Gastroesophageal sphincter (tissue), 4 donors: ENCODE measurements around the gene ANKHD1. TPM values are rescaled to one million over a fixed set of nuclear protein-coding genes. Genes with fewer than 3 reads are reported as not detected.

Experiments
- ATAC-seq: fragments of 150-250 bp; one replicate; pipeline ENCODE4 v1.9.1; 2016; ENCODE audit warnings: mild to moderate bottlenecking, moderate library complexity
- H3K27ac ChIP-seq, 4 donors: fragments of 200-600 bp; sonication (generic) in 3 of 4; 1 replicate in 3 of 4; 2 replicates in 1 of 4; pipeline ENCODE4 v1.5.1; 2016 to 2019
- H3K27me3 ChIP-seq: fragments of 200-600 bp; sonication (generic); one replicate; pipeline ENCODE4 v1.5.1; 2019
- H3K36me3 ChIP-seq, 2 donors: fragments of 200-600 bp; sonication (generic); one replicate each; pipeline ENCODE4 v1.5.1; 2019; ENCODE audit warnings: control low read depth in 1 of 2
- H3K4me1 ChIP-seq, 3 donors: fragments of 200-600 bp; sonication (generic); 1 replicate in 2 of 3; 2 replicates in 1 of 3; pipeline ENCODE4 v1.5.1; 2016 to 2019; ENCODE audit warnings: control low read depth in 2 of 3
- H3K4me3 ChIP-seq, 2 donors: fragments of 200-600 bp; sonication (generic); one replicate each; pipeline ENCODE4 v1.5.1; 2019; ENCODE audit warnings: mild to moderate bottlenecking in 1 of 2, moderate library complexity in 1 of 2
- H3K9me3 ChIP-seq, 3 donors: fragments of 200-600 bp; sonication (generic); one replicate each; pipeline ENCODE4 v1.5.1; 2017 to 2019; ENCODE audit warnings: control low read depth in 2 of 3
- CTCF ChIP-seq, 4 experiments: fragments of 200-600 bp in 2 of 4; fragments of 450-650 bp in 2 of 4; sonication (generic) in 1 of 4; IDR thresholded peaks; one replicate each; pipeline ENCODE4 v1.5.1; 2017 to 2019; ENCODE audit warnings: antibody characterized with exemption in 4 of 4, mild to moderate bottlenecking in 2 of 4, moderate library complexity in 2 of 4
- EP300 ChIP-seq: sonication (generic); formaldehyde crosslinking; IDR thresholded peaks from one replicate; pipeline ENCODE4 v1.6.1; 2017; ENCODE audit warnings: antibody characterized with exemption, mild to moderate bottlenecking
- POLR2A ChIP-seq, 2 donors: fragments of 450-650 bp; IDR thresholded peaks; one replicate each; pipeline ENCODE4 v1.6.1; 2017; ENCODE audit warnings: antibody characterized with exemption in 2 of 2, mild to moderate bottlenecking in 2 of 2, moderate library complexity in 1 of 2
- POLR2AphosphoS5 ChIP-seq: sonication (generic); formaldehyde crosslinking; IDR thresholded peaks from one replicate; pipeline ENCODE4 v1.6.1; 2017; ENCODE audit warnings: antibody characterized with exemption
- WGBS, 2 donors: methylation state at CpG; one replicate each; pipeline ENCODE4 v1.1.5; 2018; ENCODE audit warnings: low coverage in 1 of 2; 5-methylcytosine and 5-hydroxymethylcytosine counted together
- total RNA-seq, 4 donors: library from RNA; depleted of rRNA; stranded (reverse); fragments of >200 nt; gene quantifications; one replicate each; pipeline ENCODE4 v1.1.0, GENCODE V29; 2016

Gene ANKHD1
- 100 to 1,000 TPM in 1 of 4 donors, 10 to 100 TPM in 3; 52.7 to 156 (median 84.5) TPM for total RNA-seq

- ATAC-seq: peak; percentile 96
- TF ChIP-seq CTCF (IDR thresholded peaks at IDR 0.05) (no peak), POLR2A (IDR thresholded peaks at IDR 0.05) (peak; percentile 91 to 94), POLR2AphosphoS5 (peak; percentile 92)
- H3K36me3 ChIP-seq: peaks cover 0 to 3% of the 10 kb centered on the region in 2 donors
- peak within 1 kb of the TSS; percentile 85 to 99 (median 96) for H3K27ac ChIP-seq
- peak within 1 kb of the TSS; percentile 78 to 98 for H3K4me3 ChIP-seq
- H3K4me1 ChIP-seq: peaks cover 8 to 52% (median 20%) of the 10 kb centered on the region in 3 donors
- no peaks in the 10 kb centered on the region for H3K27me3 ChIP-seq
- no peaks in the 10 kb centered on the region for H3K9me3 ChIP-seq
- WGBS, 2 donors: 0% methylated on average over 5 to 17 of the region's 83 CpGs
Observed at GRCh38 chr5:140401362-140402257, at the start of gene ANKHD1. ANKHD1 (plus strand) TSS chr5:140401833; CDS start chr5:140401968, 135 bp downstream.

DNA sequence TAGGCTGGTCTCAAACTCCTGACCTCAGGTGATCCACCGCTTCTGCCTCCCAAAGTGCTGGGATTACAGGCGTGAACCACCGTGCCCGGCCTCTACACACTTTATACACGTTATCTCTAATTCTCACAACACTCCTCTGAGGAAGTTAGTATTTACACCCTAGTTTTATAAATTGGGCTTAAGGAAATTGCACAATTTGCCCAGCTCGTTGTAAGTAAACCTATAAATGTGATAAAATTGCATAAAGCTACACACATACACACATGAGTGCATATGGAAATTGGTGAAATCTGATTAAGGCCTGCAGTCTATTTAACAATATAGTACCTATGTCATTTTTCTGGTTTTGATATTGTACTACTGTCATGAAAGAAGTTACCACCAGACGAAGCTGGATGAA is 46.1 kb upstream of the ANKHD1 start:
- 78 to 95% methylated on average over 7 of the region's 7 CpGs for WGBS, 2 donors
- Histone ChIP-seq H3K4me1 (peaks cover 0 to 11% (median 8%) of the 10 kb centered on the region in 3 donors), H3K4me3 (no peak overlapping the region), H3K9me3 (no peaks in the 10 kb centered on the region), H3K27ac (no peak overlapping the region), H3K27me3 (no peaks in the 10 kb centered on the region), H3K36me3 (no peaks in the 10 kb centered on the region)
- no peak for TF ChIP-seq CTCF (IDR thresholded peaks at IDR 0.05)
- TF ChIP-seq POLR2AphosphoS5: no peak
- TF ChIP-seq EP300: no peak
- TF ChIP-seq POLR2A (IDR thresholded peaks at IDR 0.05): no peak
- no peak for ATAC-seq

- H3K4me1 ChIP-seq: peaks cover 0 to 11% (median 8%) of the 10 kb centered on the region in 3 donors
- peak overlapping the region in 1 of 2 donors; percentile 6 for H3K4me3 ChIP-seq
- no peaks in the 10 kb centered on the region for H3K9me3 ChIP-seq
- no peak for TF ChIP-seq POLR2AphosphoS5
- TF ChIP-seq EP300: no peak
- WGBS, 2 donors: 38 to 80% methylated on average over 3 to 5 of the region's 10 CpGs
- H3K36me3 ChIP-seq: no peaks in the 10 kb centered on the region
- H3K27ac ChIP-seq: no peak overlapping the region
- ATAC-seq: no peak
- no peaks in the 10 kb centered on the region for H3K27me3 ChIP-seq
Observed at GRCh38 chr5:140356853-140357725, 44.5 kb upstream of the ANKHD1 start.

GRCh38 chr5:140357726-140358093 is 43.9 kb upstream of the ANKHD1 start:
- Histone ChIP-seq H3K36me3 (no peaks in the 10 kb centered on the region), H3K27ac (no peak overlapping the region), H3K4me3 (peak overlapping the region in 1 of 2 donors; percentile 6), H3K9me3 (no peaks in the 10 kb centered on the region), H3K4me1 (peaks cover 0 to 11% (median 8%) of the 10 kb centered on the region in 3 donors), H3K27me3 (no peaks in the 10 kb centered on the region)
- 0 to 2% methylated on average over 9 of the region's 18 CpGs for WGBS, 2 donors
- ATAC-seq: peak; percentile 94
- TF ChIP-seq POLR2AphosphoS5 (no peak), CTCF (IDR thresholded peaks at IDR 0.05) (peak; percentile 79 to 95 (median 88))

GRCh38 chr5:140358738-140359310 is 42.8 kb upstream of the ANKHD1 start:
- TF ChIP-seq CTCF (IDR thresholded peaks at IDR 0.05) (peak in 1 of 4 experiments; percentile 20), POLR2AphosphoS5 (no peak), EP300 (no peak), POLR2A (IDR thresholded peaks at IDR 0.05) (no peak)
- Histone ChIP-seq H3K4me3 (no peak overlapping the region), H3K9me3 (no peaks in the 10 kb centered on the region), H3K27me3 (no peaks in the 10 kb centered on the region), H3K4me1 (peaks cover 0 to 19% (median 8%) of the 10 kb centered on the region in 3 donors), H3K27ac (no peak overlapping the region), H3K36me3 (no peaks in the 10 kb centered on the region)
- WGBS, 2 donors: 52 to 65% methylated on average over 2 to 4 of the region's 4 CpGs
- ATAC-seq: no peak
